A204.1 (cell line): Measurements from ENCODE around the gene ANK3.

Source experiments
- FAIRE-seq: peaks from 2 replicates; lab custom pipeline; 2012; peaks lifted over from hg19 to GRCh38; lab: Jason Lieb, UNC

ANK3 gene

GRCh38 chr10:60171436-60172013 lies 218.2 kb downstream of the ANK3 start:
- FAIRE-seq: no peak

DNA sequence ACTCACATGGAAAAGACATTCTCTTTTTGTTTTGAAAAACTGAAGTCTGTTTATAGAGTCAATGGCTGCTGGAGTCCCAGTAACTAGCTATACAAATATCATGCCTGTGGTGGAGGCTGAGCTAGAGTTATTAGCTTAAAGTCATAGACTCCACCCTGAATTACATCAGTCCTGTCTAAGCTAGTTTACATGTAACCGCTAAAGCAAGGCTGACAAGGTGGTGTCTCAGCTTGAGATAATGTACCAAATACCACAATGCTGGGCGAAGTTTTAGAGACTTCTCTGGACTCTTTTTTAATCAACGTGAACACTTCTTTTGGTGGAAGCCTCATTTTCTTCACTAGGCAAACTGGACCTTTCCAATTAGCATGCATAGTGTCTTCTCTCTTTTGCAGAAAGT lies 219.4 kb downstream of the ANK3 start:
- FAIRE-seq: no peak

DNA sequence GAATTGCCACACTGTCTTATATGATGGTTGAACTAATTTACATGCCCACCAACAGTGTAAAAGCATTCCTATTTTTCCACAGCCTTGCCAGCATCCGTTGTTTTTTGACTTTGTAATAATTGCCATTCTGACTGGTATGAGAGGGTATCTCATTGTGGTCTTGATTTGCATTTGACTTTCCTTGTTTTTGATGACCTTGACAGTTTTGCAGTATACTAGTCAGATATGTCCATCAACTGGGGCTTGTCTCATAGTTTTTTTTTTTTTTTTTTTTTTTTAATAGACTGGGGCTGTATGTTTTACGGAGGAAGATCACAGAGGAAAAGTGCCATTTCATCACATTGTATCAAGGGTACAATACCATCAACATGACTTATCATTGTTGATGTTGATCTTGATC lies 220.6 kb downstream of the ANK3 start:
- no peak for FAIRE-seq

- FAIRE-seq: no peak
Measured at GRCh38 chr10:60167050-60167449, 222.6 kb downstream of the ANK3 start.

DNA sequence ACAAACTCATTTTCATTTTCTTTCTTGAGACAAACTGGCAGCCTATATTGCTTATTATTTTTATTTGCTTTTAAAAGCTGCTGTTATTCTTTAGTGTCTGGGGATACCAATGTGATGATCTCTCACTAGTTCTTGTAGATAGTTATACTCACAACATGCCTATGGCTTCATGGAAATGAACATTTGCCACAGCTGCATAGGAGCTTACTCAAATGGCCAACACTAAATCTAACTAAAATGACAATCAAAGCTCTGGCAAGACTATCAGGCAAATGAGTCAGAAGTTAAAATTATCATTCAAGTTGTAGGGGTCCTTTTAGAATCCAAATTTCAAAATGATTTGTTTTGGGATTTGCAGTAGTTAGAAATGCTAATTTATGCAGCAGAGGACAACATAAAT lies 225.9 kb downstream of the ANK3 start:
- FAIRE-seq: no peak

GRCh38 chr10:60162631-60163030 lies 227.0 kb downstream of the ANK3 start:
- no peak for FAIRE-seq

GRCh38 chr10:60155943-60156683 lies 233.6 kb downstream of the ANK3 start:
- FAIRE-seq: no peak

GRCh38 chr10:60155099-60155877 lies 234.4 kb downstream of the ANK3 start:
- FAIRE-seq: no peak

GRCh38 chr10:60149003-60149402 lies 240.7 kb downstream of the ANK3 start:
- FAIRE-seq: no peak

- no peak for FAIRE-seq
Measured at GRCh38 chr10:60148266-60148840, 241.3 kb downstream of the ANK3 start.

DNA sequence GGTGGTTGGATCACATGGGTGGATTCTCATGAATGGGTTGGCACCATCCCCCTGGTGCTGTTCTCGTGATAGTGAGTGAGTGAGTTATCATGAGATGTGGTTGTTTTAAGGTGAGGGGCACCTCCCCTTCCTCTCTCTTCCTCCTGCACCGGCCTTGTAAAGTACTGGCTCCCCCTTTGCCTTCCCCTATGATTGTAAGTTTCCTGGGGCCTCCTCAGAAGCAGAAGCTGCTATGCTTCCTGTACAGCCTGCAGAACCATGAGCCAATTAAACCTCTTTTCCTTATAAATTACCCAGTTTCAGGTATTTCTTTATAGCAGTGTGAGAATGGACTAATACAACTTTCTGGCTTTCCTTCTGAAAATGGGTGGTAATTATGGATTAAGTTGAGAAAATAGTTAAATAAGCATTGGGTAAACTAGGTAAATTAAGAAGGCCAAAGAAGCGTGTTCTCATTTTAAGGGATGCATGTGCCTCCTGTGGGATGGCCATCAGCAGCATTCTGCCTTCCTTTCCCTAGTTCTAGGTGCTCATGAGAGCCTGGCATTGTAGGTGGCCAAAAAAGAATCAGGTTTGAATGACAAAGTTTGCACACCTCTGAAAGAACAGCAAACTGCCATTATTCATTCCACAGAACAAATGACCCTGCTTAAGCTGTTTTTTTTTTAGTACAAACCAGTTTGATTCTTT lies 242.0 kb downstream of the ANK3 start:
- FAIRE-seq: no peak

DNA sequence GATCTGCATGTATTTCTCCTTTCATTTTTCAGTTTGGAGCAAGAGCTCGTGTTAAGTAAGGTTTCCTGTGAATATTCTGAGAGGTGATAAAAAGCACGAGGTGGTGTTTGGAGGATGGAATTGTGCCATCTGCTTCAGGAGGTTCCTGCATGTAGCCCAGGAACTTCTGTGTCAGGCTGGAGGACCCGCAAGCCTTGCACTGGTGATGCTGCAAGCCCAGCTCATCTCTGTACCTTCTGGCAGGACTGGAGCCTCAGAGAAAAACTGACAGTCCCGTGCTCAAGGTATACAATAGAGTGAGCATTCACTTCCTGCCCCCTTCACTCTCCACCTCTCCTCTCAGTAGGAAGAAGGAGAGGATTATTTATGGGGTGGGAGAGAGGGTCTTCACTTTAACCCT lies 242.7 kb downstream of the ANK3 start:
- no peak for FAIRE-seq

GRCh38 chr10:60144099-60144498 lies 245.6 kb downstream of the ANK3 start:
- FAIRE-seq: no peak

DNA sequence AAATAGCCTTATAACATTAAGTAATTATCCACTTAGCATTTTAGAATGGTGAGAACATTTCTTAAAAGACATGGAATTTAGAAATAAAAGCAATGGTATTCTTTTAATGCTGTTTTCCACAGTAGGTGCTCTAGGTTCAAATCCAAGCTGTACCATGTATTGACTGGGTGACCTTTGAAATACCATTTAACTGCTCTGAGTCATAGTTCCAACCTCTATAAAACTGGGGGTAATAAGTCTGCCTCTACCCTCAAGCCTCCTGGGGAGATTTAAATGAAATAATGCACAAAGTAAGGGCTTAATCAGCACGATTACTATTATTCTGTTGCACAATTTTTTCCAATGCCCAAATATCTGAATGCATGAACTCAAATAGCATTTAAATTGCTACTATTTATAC lies 246.9 kb downstream of the ANK3 start:
- no peak for FAIRE-seq

DNA sequence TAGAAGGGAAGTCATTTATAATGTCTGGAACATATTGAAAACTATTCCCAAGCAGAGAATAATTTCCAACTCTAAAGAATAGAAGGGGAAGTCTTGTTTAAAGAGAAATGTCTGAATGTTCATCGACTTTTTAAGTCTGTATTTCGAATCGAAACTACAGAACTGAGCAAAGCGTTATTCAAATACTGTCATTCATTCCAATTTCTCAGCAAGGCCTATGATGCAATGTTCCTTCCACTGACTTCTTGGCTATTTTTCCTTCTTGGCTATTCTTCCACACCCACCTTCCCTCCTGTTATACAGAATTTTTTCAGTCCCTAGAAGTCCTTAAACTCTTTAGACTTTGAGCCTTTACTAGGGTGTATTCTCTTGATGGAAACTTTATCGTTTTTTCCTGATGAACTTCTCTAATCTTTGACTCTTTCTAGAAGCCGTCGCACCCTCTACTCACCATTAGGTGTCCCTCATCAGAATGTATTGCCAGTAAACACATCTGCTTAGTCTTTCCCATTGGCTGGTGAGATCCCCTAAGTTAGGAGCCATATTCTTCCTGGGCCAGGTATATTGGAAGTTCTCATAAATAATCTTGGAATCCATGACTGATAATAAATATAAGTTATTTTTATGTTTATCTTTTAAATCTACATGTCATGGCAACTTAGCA lies 247.6 kb downstream of the ANK3 start:
- no peak for FAIRE-seq

DNA sequence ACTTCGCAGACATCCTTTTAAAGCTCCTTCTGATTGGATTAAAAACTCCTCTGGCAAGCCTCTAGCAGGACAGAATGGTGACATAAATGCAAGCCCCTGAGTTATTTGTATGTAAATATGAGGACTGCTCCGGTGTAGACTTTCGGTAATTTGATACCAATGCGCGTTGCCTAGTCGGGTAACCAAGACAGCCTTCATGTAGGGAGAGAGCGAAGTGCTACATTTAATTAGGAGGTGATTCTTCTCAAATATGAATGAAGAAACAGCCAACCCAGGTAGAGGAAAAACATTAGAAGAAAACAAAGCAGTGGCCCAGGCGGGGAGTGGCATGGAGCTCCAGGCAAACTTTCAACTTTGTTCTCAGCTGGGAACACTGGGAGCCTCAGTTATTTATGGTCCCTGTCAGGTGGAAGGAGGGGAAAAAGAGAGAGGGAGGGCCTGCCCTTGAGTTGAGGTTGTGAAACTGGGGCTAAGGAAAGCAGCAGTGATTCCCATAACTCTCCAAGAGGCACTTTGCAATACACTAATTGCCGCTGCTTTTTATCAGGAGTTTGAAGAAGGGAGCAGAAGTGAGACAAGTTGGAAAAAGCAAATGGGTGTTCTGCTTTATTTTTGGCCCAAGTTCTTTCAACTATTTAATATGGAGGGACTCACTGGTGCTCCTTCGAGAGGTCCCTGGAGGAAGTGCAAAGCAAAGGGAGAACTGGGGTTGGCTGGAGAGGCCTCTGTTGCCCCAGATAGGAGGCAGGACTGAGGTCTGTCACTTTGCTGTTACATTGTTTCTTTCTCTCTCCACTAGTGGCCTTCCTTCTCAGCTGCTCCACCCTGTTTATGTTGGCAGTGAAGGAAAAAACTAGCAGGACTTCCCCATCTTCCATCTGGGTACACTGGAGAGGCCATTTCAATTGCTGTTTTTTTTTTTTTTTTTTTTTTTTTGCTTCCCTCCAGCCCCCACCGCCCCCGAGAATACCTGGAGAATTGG lies 248.7 kb downstream of the ANK3 start:
- no peak for FAIRE-seq

- FAIRE-seq: no peak
Measured at GRCh38 chr10:60139798-60140566, 249.7 kb downstream of the ANK3 start.

DNA sequence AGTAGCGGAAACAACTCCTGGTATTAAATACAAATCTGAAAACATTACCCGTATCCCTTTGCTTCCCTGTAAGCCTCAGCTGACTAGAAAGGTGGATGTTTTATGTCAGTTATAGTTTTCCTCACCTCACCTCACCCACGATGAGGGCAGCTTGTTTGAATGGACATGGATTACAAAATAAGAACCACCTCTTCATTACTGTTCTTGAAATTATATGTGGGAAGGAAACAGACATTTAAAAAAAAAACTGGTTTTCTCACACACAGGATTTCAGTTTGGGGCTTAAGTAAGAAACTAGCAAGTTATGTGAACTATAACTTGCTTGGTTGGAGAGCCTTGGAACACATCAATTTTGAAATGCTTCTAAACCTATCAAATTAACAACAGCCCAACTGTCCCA lies 250.4 kb downstream of the ANK3 start:
- FAIRE-seq: no peak

- no peak for FAIRE-seq
Measured at GRCh38 chr10:60138842-60139241, 250.8 kb downstream of the ANK3 start.

DNA sequence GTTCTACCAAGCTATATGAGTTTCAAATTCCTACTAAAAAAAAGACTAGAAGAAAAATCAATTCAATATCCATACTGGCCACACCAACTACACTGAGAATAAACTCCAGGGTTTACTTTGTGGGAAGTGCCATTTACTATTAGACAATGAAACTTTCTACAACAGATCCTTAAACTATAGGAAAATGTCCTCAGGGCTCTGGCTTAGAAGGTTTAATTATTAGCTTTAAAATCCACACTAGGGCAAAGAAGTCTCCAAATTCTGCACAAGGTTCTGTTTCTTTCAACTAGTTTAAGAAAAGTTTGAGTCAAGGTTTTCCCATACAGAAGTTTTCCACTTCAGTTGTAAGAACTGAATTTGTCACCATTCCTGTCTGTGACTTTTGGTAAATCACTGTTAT lies 251.6 kb downstream of the ANK3 start:
- no peak for FAIRE-seq
